HG03139 (cell line): Measurements from ENCODE around the gene NT5DC1.
"Not testable (repeated sequence)": the region's sequence is repeated elsewhere in the genome, so short reads cannot be mapped to it uniquely, and the experiment has no call there.

Source experiments
- ATAC-seq: cut with Tn5 transposase; IDR thresholded peaks from one replicate; pipeline ENCODE4 v1.9.1; 2021; ENCODE audit not compliant: unreplicated experiment

NT5DC1 gene

GRCh38 chr6:116088946-116089345, 11.7 kb upstream of the NT5DC1 start:
- ATAC-seq = no peak

GRCh38 chr6:116090251-116090650, 10.4 kb upstream of the NT5DC1 start:
- ATAC-seq = peak; percentile 61

- ATAC-seq = no peak
Observed at GRCh38 chr6:116094041-116094440, 6.6 kb upstream of the NT5DC1 start.

GRCh38 chr6:116096048-116096759, 4.4 kb upstream of the NT5DC1 start:
- not testable (repeated sequence) for ATAC-seq

GRCh38 chr6:116096979-116097816, 3.5 kb upstream of the NT5DC1 start:
- no peak for ATAC-seq

- no peak for ATAC-seq
Observed at GRCh38 chr6:116099036-116099435, 1.6 kb upstream of the NT5DC1 start.

GRCh38 chr6:116101302-116101718, 657 bp downstream of the NT5DC1 start:
- ATAC-seq = no peak

GRCh38 chr6:116101790-116102189, 1.1 kb downstream of the NT5DC1 start:
- no peak for ATAC-seq

- no peak for ATAC-seq
Observed at GRCh38 chr6:116102873-116103272, 2.2 kb downstream of the NT5DC1 start.

- no peak for ATAC-seq
Observed at GRCh38 chr6:116104636-116105035, 4.0 kb downstream of the NT5DC1 start.

- no peak for ATAC-seq
Observed at GRCh38 chr6:116105247-116105646, 4.6 kb downstream of the NT5DC1 start.

- no peak for ATAC-seq
Observed at GRCh38 chr6:116106146-116106545, 5.5 kb downstream of the NT5DC1 start.

- no peak for ATAC-seq
Observed at GRCh38 chr6:116108836-116109235, 8.2 kb downstream of the NT5DC1 start.

GRCh38 chr6:116111552-116112528, 11.2 kb downstream of the NT5DC1 start:
- ATAC-seq = peak; percentile 61

GRCh38 chr6:116113386-116113785, 12.7 kb downstream of the NT5DC1 start:
- no peak for ATAC-seq

GRCh38 chr6:116115781-116116180, 15.1 kb downstream of the NT5DC1 start:
- ATAC-seq = no peak

- no peak for ATAC-seq
Observed at GRCh38 chr6:116118608-116119007, 18.0 kb downstream of the NT5DC1 start.

GRCh38 chr6:116120430-116120829, 19.8 kb downstream of the NT5DC1 start:
- no peak for ATAC-seq

GRCh38 chr6:116126032-116126431, 25.4 kb downstream of the NT5DC1 start, which contains the start of gene COL10A1:
TSS of gene COL10A1 (minus strand) at chr6:116126132. CDS start at chr6:116125492, 640 bp downstream.
- ATAC-seq = no peak

GRCh38 chr6:116127771-116128493, 27.3 kb downstream of the NT5DC1 start:
- no peak for ATAC-seq
